ENCODE measurements around the gene INCENP.

Gene INCENP

GRCh38 chr11:62140304-62141110, 16.7 kb downstream of the INCENP start:
- in situ Hi-C loops (cut with MboI; ENCODE audit: low pct_unique_long_range_greater_than_20kb, low sequenced_read_pairs, unreplicated experiment): no loop called here
- no peak for TF ChIP-seq CTCF (IDR thresholded peaks at IDR 0.05; ENCODE audit: extremely low read depth, insufficient read depth, missing control alignments)
- no peak for DNase-seq (ENCODE audit: low spot score)

- no peak for DNase-seq (ENCODE audit: low spot score)
- TF ChIP-seq CTCF (IDR thresholded peaks at IDR 0.05; ENCODE audit: extremely low read depth, insufficient read depth, missing control alignments): no peak
- in situ Hi-C loops (cut with MboI; ENCODE audit: low pct_unique_long_range_greater_than_20kb, low sequenced_read_pairs, unreplicated experiment): no loop called here
These were observed 17.6 kb downstream of the INCENP start for GRCh38 chr11:62141111-62142042.

- DNase-seq (ENCODE audit: low spot score): no peak
- in situ Hi-C loops (cut with MboI; ENCODE audit: low pct_unique_long_range_greater_than_20kb, low sequenced_read_pairs, unreplicated experiment): no loop called here
- no peak for TF ChIP-seq CTCF (IDR thresholded peaks at IDR 0.05; ENCODE audit: extremely low read depth, insufficient read depth, missing control alignments)
These were observed 18.2 kb downstream of the INCENP start for GRCh38 chr11:62142043-62142375.

- in situ Hi-C loops (cut with MboI; ENCODE audit: low pct_unique_long_range_greater_than_20kb, low sequenced_read_pairs, unreplicated experiment): no loop called here
- no peak for TF ChIP-seq CTCF (IDR thresholded peaks at IDR 0.05; ENCODE audit: extremely low read depth, insufficient read depth, missing control alignments)
- no peak for DNase-seq (ENCODE audit: low spot score)
These were observed 19.1 kb downstream of the INCENP start for GRCh38 chr11:62142921-62143320.

- DNase-seq (ENCODE audit: low spot score): no peak
- TF ChIP-seq CTCF (IDR thresholded peaks at IDR 0.05; ENCODE audit: extremely low read depth, insufficient read depth, missing control alignments): no peak
- in situ Hi-C loops (cut with MboI; ENCODE audit: low pct_unique_long_range_greater_than_20kb, low sequenced_read_pairs, unreplicated experiment): no loop called here
These were observed 19.9 kb downstream of the INCENP start for GRCh38 chr11:62143727-62144126.

- no peak for TF ChIP-seq CTCF (IDR thresholded peaks at IDR 0.05; ENCODE audit: extremely low read depth, insufficient read depth, missing control alignments)
- no peak for DNase-seq (ENCODE audit: low spot score)
- in situ Hi-C loops (cut with MboI; ENCODE audit: low pct_unique_long_range_greater_than_20kb, low sequenced_read_pairs, unreplicated experiment): no loop called here
These were observed 20.9 kb downstream of the INCENP start for GRCh38 chr11:62144641-62145255.

All from GM13977 (cell line).